Right lobe of liver (tissue), 6 donors: ENCODE measurements around the gene FMN2. TPM values are rescaled to one million over a fixed set of nuclear protein-coding genes. Genes with fewer than 3 reads are reported as not detected.
"Not testable (repeated sequence)": the region's sequence is repeated elsewhere in the genome, so short reads cannot be mapped to it uniquely, and the experiment has no call there.

Experiments used
- ATAC-seq, 4 donors: fragments of 200-7000 bp; cut with Tn5 transposase; one replicate each; pipeline ENCODE4 v1.9.1; 2020; ENCODE audit warnings: mild to moderate bottlenecking in 4 of 4, moderate library complexity in 4 of 4
- DNase-seq, 3 donors: peaks; one replicate each; pipeline ENCODE4 v3.0.0-alpha.2; 2020
- H3K27ac ChIP-seq, 3 donors: fragments of 200-600 bp; one replicate each; pipeline ENCODE4 v1.8.0; 2022
- H3K27me3 ChIP-seq, 2 donors: fragments of 200-600 bp; one replicate each; pipeline ENCODE4 v1.8.0; 2022
- H3K36me3 ChIP-seq, 4 donors: fragments of 200-600 bp; sonication (generic) in 1 of 4; one replicate each; pipeline versions ENCODE4 v1.5.1 to v1.8.0; 2017 to 2022; ENCODE audit warnings: control low read depth in 1 of 4
- H3K4me1 ChIP-seq, 4 donors: fragments of 200-600 bp; sonication (generic) in 1 of 4; one replicate each; pipeline versions ENCODE4 v1.5.1 to v1.8.0; 2017 to 2022; ENCODE audit warnings: control low read depth in 1 of 4
- H3K4me3 ChIP-seq, 3 donors: fragments of 200-600 bp; one replicate each; pipeline ENCODE4 v1.8.0; 2022
- H3K9me3 ChIP-seq, 4 donors: fragments of 200-600 bp; sonication (generic) in 1 of 4; one replicate each; pipeline versions ENCODE4 v1.5.1 to v1.8.0; 2017 to 2022; ENCODE audit warnings: control low read depth in 1 of 4
- CTCF ChIP-seq, 4 donors: fragments of 200-600 bp in 3 of 4; fragments of 450-650 bp in 1 of 4; IDR thresholded peaks; one replicate each; pipeline versions ENCODE4 v1.5.1 to v1.8.0; 2016 to 2022; ENCODE audit warnings: antibody characterized with exemption in 4 of 4, mild to moderate bottlenecking in 2 of 4
- POLR2A ChIP-seq: fragments of 450-650 bp; IDR thresholded peaks from one replicate; pipeline ENCODE4 v1.6.1; 2017; ENCODE audit warnings: antibody characterized with exemption, mild to moderate bottlenecking
- WGBS: methylation state at CpG from one replicate; pipeline ENCODE4 v1.1.6; 2018; ENCODE audit warnings: low coverage, low lambda C conversion rate; ENCODE audit not compliant: insufficient coverage; ENCODE audit errors: missing lambda C conversion rate; 5-methylcytosine and 5-hydroxymethylcytosine counted together
- intact Hi-C, 2 donors: fragments of 100-400 bp; cut with DNase I; formaldehyde crosslinking; loops; one replicate each; pipeline versions ENCODE4 v1.11.2 to v1.14.1; 2022
- total RNA-seq, 6 experiments: library from RNA; depleted of rRNA in 2 of 6; stranded (reverse); fragments of >200 nt in 2 of 6; fragmentation: NEBNext Ultra II Directional in 3 of 6; extraction: Animal tissue kit (Norgen Biotek cat#: 25700) in 3 of 6; gene quantifications; one replicate each; pipeline versions ENCODE4 v1.1.0 to v1.2.4, GENCODE V29; 2016 to 2023
- donor health status: DM: no; HTN: yes; CAD: no.
- donor health status: DM: no; HTN: no; CAD: no.
- donor health status: DM: no; HTN: no; CAD: no.
- donor health status: DM: no; HTN: yes; CAD: no.
- donor health status: DM: no; HTN: yes; CAD: no.

The FMN2 gene
- total RNA-seq, 6 experiments from 2014 or later = 0.12 TPM; not detected in 5

DNA sequence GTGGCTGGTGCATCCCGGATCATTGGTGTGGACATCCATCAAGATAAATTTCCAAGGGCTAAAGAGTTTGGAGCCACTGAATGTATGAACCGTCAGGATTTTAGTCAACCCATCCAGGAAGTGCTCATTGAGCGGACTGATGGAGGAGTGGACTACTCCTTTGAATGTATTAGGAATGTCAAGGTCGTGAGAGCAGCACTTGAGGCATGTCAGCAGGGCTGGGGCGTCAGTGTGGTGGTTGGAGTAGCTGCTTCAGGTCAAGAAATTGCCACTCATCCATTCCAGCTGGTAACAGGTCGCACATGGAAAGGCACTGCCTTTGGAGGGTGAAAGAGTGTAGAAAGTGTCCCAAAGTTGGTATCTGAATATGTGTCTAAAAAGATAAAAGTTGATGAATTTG is 79.1 kb downstream of the FMN2 start:
- H3K9me3 ChIP-seq = no peaks in the 10 kb centered on the region
- H3K4me1 ChIP-seq = no peaks in the 10 kb centered on the region
- TF ChIP-seq POLR2A (no peak), CTCF (IDR thresholded peaks at IDR 0.05) (no peak)
- DNase-seq (no peak), ATAC-seq (no peak)
- no peaks in the 10 kb centered on the region for H3K27me3 ChIP-seq
- intact Hi-C loops = no loop called here
- no peaks in the 10 kb centered on the region for H3K36me3 ChIP-seq
- no peak overlapping the region for H3K4me3 ChIP-seq
- WGBS = 39% methylated on average over 6 of the region's 6 CpGs
- no peak overlapping the region for H3K27ac ChIP-seq

DNA sequence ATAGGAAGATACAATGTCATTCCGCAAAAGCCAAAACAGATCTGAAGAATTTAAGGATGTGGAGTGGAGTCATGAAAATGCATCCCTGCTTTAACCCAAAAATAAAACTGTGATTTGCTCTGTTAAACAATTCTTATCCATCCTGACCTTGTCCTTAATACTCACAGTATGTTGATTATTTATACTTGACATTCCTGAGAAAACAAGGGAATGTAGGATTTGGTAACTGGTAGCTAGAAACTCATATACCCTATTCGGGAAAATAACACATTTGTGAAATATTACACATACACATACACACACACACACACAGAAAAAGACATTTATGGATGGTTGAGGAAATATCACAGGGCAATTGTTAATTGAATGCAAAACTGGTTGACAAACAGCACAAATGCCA is 80.2 kb downstream of the FMN2 start:
- Histone ChIP-seq H3K27ac (no peak overlapping the region), H3K27me3 (no peaks in the 10 kb centered on the region), H3K36me3 (no peaks in the 10 kb centered on the region), H3K4me3 (no peak overlapping the region), H3K4me1 (no peaks in the 10 kb centered on the region), H3K9me3 (no peaks in the 10 kb centered on the region)
- intact Hi-C loops = no loop called here
- no peak for TF ChIP-seq POLR2A
- TF ChIP-seq CTCF (IDR thresholded peaks at IDR 0.05) = no peak
- 65% methylated on average over 2 of the region's 2 CpGs for WGBS
- no peak for DNase-seq
- ATAC-seq = no peak

DNA sequence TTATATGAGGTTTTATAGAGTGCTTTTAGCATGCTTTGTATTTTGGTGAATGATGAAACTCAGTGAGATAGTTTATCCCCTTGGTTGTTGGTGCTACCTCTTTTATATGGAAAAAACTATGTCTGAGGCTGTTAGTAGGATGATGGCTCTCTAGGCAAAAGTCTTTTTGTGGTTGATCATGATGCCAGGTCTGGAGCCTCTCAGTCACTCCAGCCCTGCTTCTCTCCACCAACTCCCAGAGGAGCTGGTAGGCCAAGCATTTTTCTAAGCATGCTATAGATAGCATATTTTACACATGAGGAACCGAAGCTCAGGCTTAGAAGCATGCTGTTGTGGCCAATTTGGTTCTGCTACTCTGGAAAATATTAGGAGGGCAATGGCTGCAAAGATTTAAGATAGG is 82.2 kb downstream of the FMN2 start:
- no peak for ATAC-seq

DNA sequence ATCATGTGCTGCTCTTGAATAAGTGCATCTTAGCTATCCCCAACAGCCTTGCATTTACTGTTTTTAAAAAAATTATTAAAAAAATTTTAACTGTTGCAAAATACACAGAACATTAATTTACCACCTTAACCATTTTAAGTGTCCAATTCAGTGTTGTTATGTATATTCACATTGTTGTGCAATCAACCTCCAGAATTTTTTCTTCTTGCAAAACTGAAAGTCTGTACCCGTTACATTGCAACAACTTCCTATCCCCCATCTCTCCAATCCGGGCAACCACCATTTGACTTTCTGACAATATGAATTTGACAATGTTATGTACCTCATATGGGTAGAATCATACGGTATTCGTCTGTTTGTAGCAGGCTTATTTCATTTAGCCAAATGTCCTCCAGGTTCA is 83.1 kb downstream of the FMN2 start:
- DNase-seq = no peak
- TF ChIP-seq CTCF (IDR thresholded peaks at IDR 0.05) = no peak
- TF ChIP-seq POLR2A = no peak
- Histone ChIP-seq H3K36me3 (no peaks in the 10 kb centered on the region), H3K27ac (no peak overlapping the region), H3K9me3 (no peaks in the 10 kb centered on the region), H3K27me3 (no peaks in the 10 kb centered on the region), H3K4me1 (no peaks in the 10 kb centered on the region), H3K4me3 (no peak overlapping the region)
- intact Hi-C loops = no loop called here
- 58% methylated on average over 4 of the region's 4 CpGs for WGBS
- no peak for ATAC-seq

More for the DNA sequence above, 82.2 kb downstream of the FMN2 start:
- Histone ChIP-seq H3K4me1 (no peaks in the 10 kb centered on the region), H3K4me3 (no peak overlapping the region), H3K27ac (no peak overlapping the region), H3K9me3 (no peaks in the 10 kb centered on the region), H3K27me3 (no peaks in the 10 kb centered on the region), H3K36me3 (no peaks in the 10 kb centered on the region)
- intact Hi-C loops = no loop called here
- WGBS = no CpG with 5 or more reads among the region's 1 CpG
- no peak for TF ChIP-seq POLR2A
- no peak for TF ChIP-seq CTCF (IDR thresholded peaks at IDR 0.05)
- DNase-seq = no peak

DNA sequence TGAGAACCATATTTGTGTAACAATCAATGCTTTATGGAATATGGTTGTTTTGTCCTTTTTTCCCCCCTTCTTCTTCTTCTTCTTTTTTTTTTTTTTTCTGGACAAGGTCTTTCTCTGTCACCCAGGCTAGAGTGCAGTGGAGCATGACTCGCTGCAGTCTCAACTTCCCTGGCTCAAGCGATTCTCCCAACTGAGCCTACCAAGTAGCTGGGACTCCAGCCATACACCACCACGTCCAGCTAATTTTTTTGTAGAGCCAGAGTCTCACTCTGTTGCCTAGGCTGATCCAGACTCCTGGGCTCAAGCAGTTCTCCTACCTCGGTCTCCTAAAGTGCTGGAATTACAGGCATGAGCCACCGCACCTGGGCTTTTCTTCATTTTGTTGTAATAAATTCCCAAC is 86.7 kb downstream of the FMN2 start:
- H3K4me3 ChIP-seq = no peak overlapping the region
- TF ChIP-seq POLR2A = no peak
- no peak for TF ChIP-seq CTCF (IDR thresholded peaks at IDR 0.05)
- H3K27ac ChIP-seq = no peak overlapping the region
- DNase-seq (no peak), ATAC-seq (no peak)
- no peaks in the 10 kb centered on the region for H3K9me3 ChIP-seq
- intact Hi-C loops = no loop called here
- no peaks in the 10 kb centered on the region for H3K4me1 ChIP-seq
- no peaks in the 10 kb centered on the region for H3K36me3 ChIP-seq
- WGBS = 63% methylated on average over 5 of the region's 5 CpGs
- no peaks in the 10 kb centered on the region for H3K27me3 ChIP-seq

GRCh38 chr1:240184682-240185081 is 93.0 kb downstream of the FMN2 start:
- H3K4me1 ChIP-seq, DNase-seq, H3K27me3 ChIP-seq, H3K4me3 ChIP-seq, ATAC-seq, intact Hi-C loops, H3K9me3 ChIP-seq, H3K27ac ChIP-seq, H3K36me3 ChIP-seq: not testable (repeated sequence)
- WGBS = 65% methylated on average over 5 of the region's 5 CpGs
